Erythroblast (primary cell): ENCODE results near the gene IGFBP5.

Source experiments
- GATA1 ChIP-seq: IDR thresholded peaks from 2 replicates; pipeline ENCODE4 v1.6.1; 2011; ENCODE audit warnings: low read depth, mild to moderate bottlenecking, control low read depth, low read length, moderate library complexity
- POLR2A ChIP-seq: IDR thresholded peaks from 2 replicates; pipeline ENCODE4 v1.6.1; 2011; ENCODE audit warnings: mild to moderate bottlenecking, low read length

- TF ChIP-seq GATA1 (no peak), POLR2A (no peak)
Observed at GRCh38 chr2:216672466-216672865, 22.9 kb downstream of the IGFBP5 start.
